GM15510 (cell line): Measurements from ENCODE around the gene GLIPR1.

Experiments used
- POLR2A ChIP-seq: IDR thresholded peaks from 3 replicates; pipeline ENCODE4 v1.6.1; 2011; ENCODE audit warnings: borderline replicate concordance; ENCODE audit not compliant: insufficient read length; ENCODE audit errors: extremely low read depth

Gene GLIPR1

DNA sequence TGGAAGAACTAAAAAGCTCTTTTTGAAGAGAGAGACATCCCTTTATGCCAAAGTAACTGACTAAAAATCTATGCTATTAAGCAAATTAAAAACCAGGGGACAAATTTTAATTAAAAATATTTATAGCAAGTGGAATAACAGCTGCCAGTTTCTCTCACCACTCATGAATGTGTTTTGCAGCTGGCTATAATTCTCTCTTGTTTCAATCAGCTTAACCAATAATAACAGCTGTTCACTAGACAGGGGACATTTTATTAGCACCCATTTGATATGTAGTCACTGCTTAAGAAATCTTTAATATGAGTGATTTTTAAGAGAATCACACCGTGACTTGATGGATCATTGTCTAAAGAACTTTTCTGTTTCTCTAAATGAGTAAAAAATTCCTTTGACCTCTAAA, 65.1 kb downstream of the GLIPR1 start:
- TF ChIP-seq POLR2A: no peak

DNA sequence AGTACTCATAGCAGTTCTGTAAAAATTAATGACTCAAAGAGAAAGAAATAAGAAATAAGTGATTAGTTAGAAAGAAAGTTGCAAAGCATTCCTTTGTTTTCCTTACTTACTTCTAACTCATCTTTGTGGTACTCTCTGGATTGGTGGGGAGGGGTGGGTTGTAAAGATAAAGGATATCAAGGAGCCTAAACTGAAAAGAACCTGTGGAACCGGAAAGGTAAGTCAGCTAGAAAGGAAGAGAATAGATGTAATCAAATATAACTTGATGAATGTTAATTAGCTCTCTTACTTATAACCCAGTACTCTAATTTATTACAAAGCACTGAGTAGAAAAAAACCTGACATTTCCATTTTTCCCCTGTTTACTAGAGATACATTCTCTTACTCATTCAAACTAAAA, 68.3 kb downstream of the GLIPR1 start:
- TF ChIP-seq POLR2A: no peak

DNA sequence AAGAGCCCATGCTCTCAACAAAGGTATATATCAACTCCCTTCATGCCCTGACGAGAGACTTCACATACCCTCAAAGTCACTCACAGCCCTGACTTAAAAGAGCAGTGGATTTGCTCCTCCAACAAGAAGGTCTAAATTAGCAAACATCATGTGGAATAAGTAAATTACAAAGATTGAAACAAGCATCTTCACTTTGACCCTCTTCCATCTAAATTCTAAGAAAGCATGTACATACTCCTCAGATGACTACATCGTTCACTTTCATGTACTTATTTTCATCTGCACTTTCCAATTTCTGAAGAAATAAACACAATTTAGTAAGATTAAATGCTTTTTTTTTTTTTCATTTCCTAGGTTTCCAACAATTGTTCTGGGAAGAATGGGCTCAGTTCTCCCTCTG, 69.4 kb downstream of the GLIPR1 start:
- TF ChIP-seq POLR2A: no peak

DNA sequence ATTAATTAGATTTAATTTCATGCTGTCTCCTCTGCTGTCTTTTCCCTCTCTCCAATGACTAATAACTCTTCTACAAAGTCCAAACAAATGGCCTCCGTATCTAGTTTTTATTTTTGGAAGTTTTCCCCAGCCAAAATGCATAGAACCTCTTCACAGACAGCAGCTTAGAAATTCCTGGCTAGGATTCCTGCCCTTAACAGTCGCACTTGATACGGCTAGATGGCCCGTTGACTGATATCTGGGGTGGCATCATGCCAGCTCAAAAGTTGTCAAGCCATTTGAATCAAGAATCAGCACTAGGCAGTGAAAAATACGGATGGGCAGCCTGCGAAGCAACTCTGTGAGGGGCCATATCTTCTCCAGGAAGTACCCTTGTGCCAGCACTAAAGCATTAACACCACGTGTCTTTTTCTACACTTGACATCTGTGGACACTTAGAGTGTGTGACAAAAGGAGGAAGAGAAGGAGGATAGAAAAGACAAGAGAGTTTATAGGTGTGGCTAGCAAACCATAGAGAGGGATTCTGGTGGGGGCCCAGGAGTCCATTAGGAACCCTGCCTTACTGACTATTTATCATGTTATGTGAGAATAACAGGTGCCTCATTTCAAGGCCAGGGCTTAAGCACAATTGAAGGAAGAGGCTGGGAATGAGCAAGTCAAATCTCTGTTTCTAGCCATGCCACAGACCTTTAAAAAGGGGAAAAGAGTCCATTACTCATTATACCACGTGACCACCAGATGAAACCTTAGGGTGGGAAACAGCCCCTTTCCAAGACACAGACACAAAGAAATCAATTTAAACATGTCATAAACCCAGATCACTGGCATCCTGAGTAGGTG, 70.1 kb downstream of the GLIPR1 start:
- no peak for TF ChIP-seq POLR2A

DNA sequence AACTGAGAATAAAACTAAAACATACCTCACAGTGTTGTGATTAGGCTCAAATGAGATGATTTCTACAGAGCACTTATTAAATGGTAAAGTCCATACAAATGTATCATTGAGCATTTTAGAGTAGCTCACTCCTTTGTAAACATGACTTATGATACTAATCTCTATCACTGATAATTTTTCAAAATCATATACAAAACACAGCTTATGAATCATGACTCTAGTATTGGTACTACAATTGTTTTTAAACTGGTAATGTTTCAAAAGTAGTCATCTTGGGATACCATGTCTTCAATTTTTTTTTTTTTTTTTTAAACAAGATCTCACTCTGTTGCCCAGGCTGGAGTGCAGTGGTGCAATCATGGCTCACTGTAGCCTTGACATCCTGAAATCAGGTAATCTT, 70.9 kb downstream of the GLIPR1 start:
- no peak for TF ChIP-seq POLR2A

DNA sequence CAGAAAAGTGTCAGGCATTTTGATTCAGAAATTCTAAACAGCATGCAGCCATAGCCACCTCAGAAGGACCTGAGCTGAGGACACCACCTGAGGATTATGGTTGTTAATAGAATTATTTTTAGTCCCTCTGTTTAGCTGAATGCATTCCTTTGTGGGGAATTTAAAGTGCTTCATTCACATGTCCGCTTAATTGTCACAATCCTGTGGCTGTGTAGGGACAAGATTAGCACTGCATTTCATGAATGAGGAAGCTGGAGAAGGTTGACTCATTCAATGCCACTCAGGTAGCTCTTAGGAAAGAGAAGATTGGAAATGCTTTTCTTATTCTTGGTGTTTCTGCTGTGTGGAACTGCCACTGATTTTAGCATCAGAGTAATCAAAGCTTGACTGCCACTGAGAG, 72.8 kb downstream of the GLIPR1 start:
- no peak for TF ChIP-seq POLR2A
